ENCODE data around the gene ZNF367.

DNA sequence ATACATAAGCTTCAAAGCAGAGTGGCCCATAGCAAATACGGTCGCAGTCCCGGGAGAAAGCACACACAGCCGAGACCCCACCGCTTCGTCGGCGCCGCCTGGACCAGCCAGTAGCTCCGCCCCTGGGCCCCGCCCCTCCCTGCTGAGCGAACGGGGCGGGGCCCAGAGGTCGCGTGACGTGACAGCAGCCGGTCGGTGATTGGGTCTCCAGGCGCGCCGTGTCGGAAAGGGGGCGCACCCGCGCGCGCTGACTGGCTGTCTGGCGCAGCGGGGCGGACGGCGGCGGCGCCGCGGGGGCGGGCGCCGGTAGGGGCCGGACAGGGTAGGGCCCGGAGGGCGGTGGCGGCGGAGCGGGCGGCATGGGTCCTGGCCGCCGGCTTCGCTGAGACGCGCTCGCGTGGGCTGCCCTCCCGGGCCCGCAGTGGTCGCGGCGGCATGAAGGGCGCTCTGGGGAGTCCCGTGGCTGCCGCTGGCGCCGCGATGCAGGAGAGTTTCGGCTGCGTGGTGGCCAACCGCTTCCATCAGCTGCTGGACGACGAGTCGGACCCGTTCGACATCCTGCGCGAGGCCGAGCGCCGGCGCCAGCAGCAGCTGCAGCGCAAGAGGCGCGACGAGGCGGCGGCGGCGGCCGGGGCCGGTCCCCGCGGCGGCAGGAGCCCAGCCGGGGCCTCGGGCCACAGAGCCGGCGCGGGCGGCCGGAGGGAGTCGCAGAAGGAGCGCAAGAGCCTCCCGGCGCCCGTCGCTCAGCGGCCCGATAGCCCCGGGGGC, 31.9 kb upstream of the ZNF367 start, which contains the start of gene HABP4:
- TF ChIP-seq GATA2 (IDR thresholded peaks at IDR 0.05; ENCODE audit: low read depth, low read length) = no peak
- no peak for TF ChIP-seq GATA3 (IDR thresholded peaks at IDR 0.05; ENCODE audit: low read depth, low read length)
